CD8-positive, alpha-beta memory T cell (primary cell): ENCODE results near the gene SIRT7. TPM values are rescaled to one million over a fixed set of nuclear protein-coding genes. Genes with fewer than 3 reads are reported as not detected.

Experiments
- CTCF ChIA-PET: fragments of 350-600 bp; sonication (Branson Sonifier 250); formaldehyde crosslinking; loops from one replicate; lab custom pipeline; 2021; ENCODE audit warnings: antibody characterized with exemption; lab: Charles Lee
- POLR2A ChIA-PET: fragments of 350-600 bp; sonication (Branson Sonifier 250); formaldehyde crosslinking; loops from one replicate; lab custom pipeline; 2021; ENCODE audit warnings: antibody characterized with exemption; lab: Charles Lee
- DNase-seq, 5 donors: peaks; one replicate each; pipeline versions ENCODE4 v3.0.0 to v3.0.0-alpha.2; 2020 to 2022; ENCODE audit warnings: mixed read lengths in 1 of 5
- H3K27ac ChIP-seq: one replicate; pipeline ENCODE4 v1.7.0; 2013; ENCODE audit warnings: low read depth, mild to moderate bottlenecking, low read length, moderate library complexity
- H3K27me3 ChIP-seq: 2 replicates; pipeline ENCODE4 v1.7.0; 2013; ENCODE audit warnings: low read length, mild to moderate bottlenecking; ENCODE audit not compliant: insufficient read depth, poor library complexity, severe bottlenecking
- H3K36me3 ChIP-seq: 2 replicates; pipeline ENCODE4 v1.7.0; 2013; ENCODE audit warnings: mild to moderate bottlenecking, low read length, moderate library complexity; ENCODE audit not compliant: insufficient read depth
- H3K4me1 ChIP-seq: 2 replicates; pipeline ENCODE4 v1.7.0; 2013; ENCODE audit warnings: mild to moderate bottlenecking, low read length, moderate library complexity; ENCODE audit not compliant: insufficient read depth
- H3K4me3 ChIP-seq: 2 replicates; pipeline ENCODE4 v1.7.0; 2013; ENCODE audit warnings: mild to moderate bottlenecking, low read length
- H3K9me3 ChIP-seq: 2 replicates; pipeline ENCODE4 v1.7.0; 2013; ENCODE audit warnings: mild to moderate bottlenecking, low read length
- H3K27ac Mint-ChIP-seq, 8 donors: one replicate each; pipeline ENCODE4 v1.8.0; 2020 to 2021; ENCODE audit warnings: mixed read lengths in 8 of 8, mild to moderate bottlenecking in 6 of 8, inconsistent platforms in 3 of 8, moderate library complexity in 3 of 8
- H3K27me3 Mint-ChIP-seq, 2 donors: one replicate each; pipeline ENCODE4 v1.8.0; 2020 to 2021; ENCODE audit warnings: mixed read lengths in 2 of 2, mild to moderate bottlenecking in 1 of 2, moderate library complexity in 1 of 2
- H3K36me3 Mint-ChIP-seq, 3 donors: one replicate each; pipeline ENCODE4 v1.8.0; 2020 to 2021; ENCODE audit warnings: mixed read lengths in 3 of 3, inconsistent platforms in 1 of 3, mild to moderate bottlenecking in 1 of 3
- H3K4me1 Mint-ChIP-seq, 3 donors: one replicate each; pipeline ENCODE4 v1.8.0; 2020 to 2021; ENCODE audit warnings: mixed read lengths in 3 of 3, inconsistent platforms in 1 of 3, mild to moderate bottlenecking in 1 of 3
- H3K4me3 Mint-ChIP-seq, 7 donors: one replicate each; pipeline ENCODE4 v1.8.0; 2020 to 2021; ENCODE audit warnings: mixed read lengths in 7 of 7, mild to moderate bottlenecking in 6 of 7, moderate library complexity in 4 of 7, inconsistent platforms in 2 of 7
- H3K9me3 Mint-ChIP-seq, 5 donors: one replicate each; pipeline ENCODE4 v1.8.0; 2020 to 2022; ENCODE audit warnings: mixed read lengths in 5 of 5, mild to moderate bottlenecking in 3 of 5, moderate library complexity in 2 of 5, inconsistent platforms in 1 of 5
- polyA plus RNA-seq: library from polyadenylated mRNA; unstranded; fragments of 300-500 nt; fragmentation: Illumina TruSeq; gene quantifications from one replicate; pipeline ENCODE4 v1.2.3, GENCODE V29; 2021
- total RNA-seq, 2 experiments: library from RNA; stranded (reverse); gene quantifications; one replicate each; pipeline ENCODE4 v1.2.3, GENCODE V29; 2021

Gene SIRT7
- total and polyA plus RNA-seq, 3 experiments from 2014 or later: 40.1 to 41.7 (median 41.4) TPM

GRCh38 chr17:81868674-81869220 is 49.2 kb downstream of the SIRT7 start:
- DNase-seq: no peak
- H3K36me3 Mint-ChIP-seq: peaks cover 0 to 34% (median 2%) of the 10 kb centered on the region in 3 donors
- H3K27ac ChIP-seq: no peak overlapping the region

GRCh38 chr17:81867991-81868673 is 49.8 kb downstream of the SIRT7 start:
- peaks cover 0 to 3% of the 10 kb centered on the region in 2 donors for H3K27me3 Mint-ChIP-seq
- H3K4me3 ChIP-seq: no peak overlapping the region
- no peaks in the 10 kb centered on the region for H3K27me3 ChIP-seq
- peaks cover 30 to 65% (median 31%) of the 10 kb centered on the region in 3 donors for H3K4me1 Mint-ChIP-seq
- H3K27ac Mint-ChIP-seq: peak overlapping the region in 6 of 8 donors; percentile 40 to 98 (median 64)
- CTCF ChIA-PET: interaction anchor here (1.8 kb wide), 1 partner anchor 12 kb away, joined by 5 read pairs; no protein-coding TSS in a partner anchor
- peaks cover 27% of the 10 kb centered on the region for H3K36me3 ChIP-seq
- H3K9me3 ChIP-seq: no peaks in the 10 kb centered on the region
- DNase-seq: no peak
- POLR2A ChIA-PET: no interaction called here
- no peaks in the 10 kb centered on the region for H3K9me3 Mint-ChIP-seq
- no peak overlapping the region for H3K27ac ChIP-seq
- H3K4me1 ChIP-seq: peaks cover 48% of the 10 kb centered on the region
- peak overlapping the region in 2 of 7 donors; percentile 15 to 89 for H3K4me3 Mint-ChIP-seq
- peaks cover 0 to 38% (median 2%) of the 10 kb centered on the region in 3 donors for H3K36me3 Mint-ChIP-seq

More at GRCh38 chr17:81868674-81869220, 49.2 kb downstream of the SIRT7 start:
- POLR2A ChIA-PET: no interaction called here
- H3K27me3 ChIP-seq: no peaks in the 10 kb centered on the region
- Mint-ChIP-seq H3K9me3 (no peaks in the 10 kb centered on the region), H3K4me1 (peaks cover 23 to 59% (median 26%) of the 10 kb centered on the region in 3 donors), H3K27ac (peak overlapping the region in 3 of 8 donors; percentile 17 to 99 (median 61)), H3K27me3 (peaks cover 0 to 3% of the 10 kb centered on the region in 2 donors), H3K4me3 (peak overlapping the region in 2 of 7 donors; percentile 88 to 92)
- CTCF ChIA-PET: interaction anchor here (0.7 to 1.8 kb wide), 7 partner anchors 9 to 51 kb away, joined by 3 to 5 read pairs (median 3); partner anchors contain the start of gene PPP1R27
- peaks cover 50% of the 10 kb centered on the region for H3K4me1 ChIP-seq
- H3K9me3 ChIP-seq: no peaks in the 10 kb centered on the region
- no peak overlapping the region for H3K4me3 ChIP-seq
- H3K36me3 ChIP-seq: peaks cover 22% of the 10 kb centered on the region

- peak overlapping the region in 5 of 7 donors; percentile 12 to 64 (median 49) for H3K4me3 Mint-ChIP-seq
- peaks cover 27% of the 10 kb centered on the region for H3K36me3 ChIP-seq
- peaks cover 0 to 41% (median 2%) of the 10 kb centered on the region in 3 donors for H3K36me3 Mint-ChIP-seq
- no peak overlapping the region for H3K4me3 ChIP-seq
- CTCF ChIA-PET: no interaction called here
- peak overlapping the region in 7 of 8 donors; percentile 42 to 98 (median 66) for H3K27ac Mint-ChIP-seq
- H3K27ac ChIP-seq: no peak overlapping the region
- H3K9me3 ChIP-seq: no peaks in the 10 kb centered on the region
- POLR2A ChIA-PET: interaction anchor here (0.9 kb wide), 1 partner anchor 12 kb away, joined by 3 read pairs; no protein-coding TSS in a partner anchor
- H3K27me3 ChIP-seq: no peaks in the 10 kb centered on the region
- H3K27me3 Mint-ChIP-seq: peaks cover 0 to 3% of the 10 kb centered on the region in 2 donors
- peak in 2 of 5 donors; percentile 24 to 29 for DNase-seq
- no peaks in the 10 kb centered on the region for H3K9me3 Mint-ChIP-seq
- peaks cover 31 to 66% (median 36%) of the 10 kb centered on the region in 3 donors for H3K4me1 Mint-ChIP-seq
- H3K4me1 ChIP-seq: peaks cover 41% of the 10 kb centered on the region
Measured at GRCh38 chr17:81867170-81867990, 50.6 kb downstream of the SIRT7 start.

- Mint-ChIP-seq H3K27me3 (peaks cover 0 to 3% of the 10 kb centered on the region in 2 donors), H3K27ac (peak overlapping the region in 6 of 8 donors; percentile 45 to 98 (median 78)), H3K4me3 (peak overlapping the region in 2 of 7 donors; percentile 51 to 72), H3K9me3 (no peaks in the 10 kb centered on the region), H3K36me3 (peaks cover 0 to 38% (median 2%) of the 10 kb centered on the region in 3 donors), H3K4me1 (peaks cover 31 to 65% (median 32%) of the 10 kb centered on the region in 3 donors)
- Histone ChIP-seq H3K36me3 (peaks cover 27% of the 10 kb centered on the region), H3K9me3 (no peaks in the 10 kb centered on the region), H3K27ac (no peak overlapping the region), H3K4me3 (no peak overlapping the region), H3K27me3 (no peaks in the 10 kb centered on the region), H3K4me1 (peaks cover 41% of the 10 kb centered on the region)
- ChIA-PET POLR2A (interaction anchor here (0.6 to 0.9 kb wide), 2 partner anchors 12 to 229 kb away, joined by 3 to 6 read pairs; no protein-coding TSS in a partner anchor), CTCF (interaction anchor here (0.8 to 1.5 kb wide), 2 partner anchors 93 to 98 kb away, joined by 3 read pairs; no protein-coding TSS in a partner anchor)
- no peak for DNase-seq
Measured at GRCh38 chr17:81866440-81867169, 51.4 kb downstream of the SIRT7 start.

- ChIA-PET POLR2A (interaction anchor here (0.6 to 1.0 kb wide), 2 partner anchors 33 to 228 kb away, joined by 3 to 6 read pairs; partner anchors contain the start of gene MCRIP1), CTCF (interaction anchor here (0.8 to 1.5 kb wide), 2 partner anchors 93 to 99 kb away, joined by 3 read pairs; no protein-coding TSS in a partner anchor)
- Histone ChIP-seq H3K27me3 (no peaks in the 10 kb centered on the region), H3K36me3 (peaks cover 27% of the 10 kb centered on the region), H3K4me3 (no peak overlapping the region), H3K27ac (no peak overlapping the region), H3K4me1 (peaks cover 44% of the 10 kb centered on the region), H3K9me3 (no peaks in the 10 kb centered on the region)
- peaks cover 0 to 6% of the 10 kb centered on the region in 2 donors for H3K27me3 Mint-ChIP-seq
- H3K4me1 Mint-ChIP-seq: peaks cover 34 to 70% (median 34%) of the 10 kb centered on the region in 3 donors
- H3K9me3 Mint-ChIP-seq: no peaks in the 10 kb centered on the region
- H3K27ac Mint-ChIP-seq: peak overlapping the region in 2 of 8 donors; percentile 50 to 98
- H3K36me3 Mint-ChIP-seq: peaks cover 0 to 38% (median 2%) of the 10 kb centered on the region in 3 donors
- DNase-seq: no peak
- H3K4me3 Mint-ChIP-seq: peak overlapping the region in 1 of 7 donors; percentile 72
Measured at GRCh38 chr17:81865733-81866439, 52.1 kb downstream of the SIRT7 start.

- Mint-ChIP-seq H3K36me3 (peaks cover 0 to 41% (median 2%) of the 10 kb centered on the region in 3 donors), H3K4me3 (peak overlapping the region in 1 of 7 donors; percentile 72), H3K27me3 (peaks cover 0 to 10% of the 10 kb centered on the region in 2 donors), H3K9me3 (no peaks in the 10 kb centered on the region), H3K27ac (peak overlapping the region in 2 of 8 donors; percentile 50 to 98), H3K4me1 (peaks cover 33 to 75% (median 36%) of the 10 kb centered on the region in 3 donors)
- H3K27me3 ChIP-seq: no peaks in the 10 kb centered on the region
- H3K4me3 ChIP-seq: no peak overlapping the region
- peaks cover 27% of the 10 kb centered on the region for H3K36me3 ChIP-seq
- H3K27ac ChIP-seq: peak overlapping the region; percentile 31
- POLR2A ChIA-PET: interaction anchor here (1.0 kb wide), 1 partner anchor 32 kb away, joined by 3 read pairs; the partner anchor contains the start of gene MCRIP1
- DNase-seq: no peak
- CTCF ChIA-PET: interaction anchor here (1.5 kb wide), 1 partner anchor 94 kb away, joined by 3 read pairs; no protein-coding TSS in a partner anchor
- H3K4me1 ChIP-seq: peaks cover 44% of the 10 kb centered on the region
- no peaks in the 10 kb centered on the region for H3K9me3 ChIP-seq
Measured at GRCh38 chr17:81865358-81865732, 52.6 kb downstream of the SIRT7 start.
